ENCODE measurements around the gene KCNC2.

The KCNC2 gene

DNA sequence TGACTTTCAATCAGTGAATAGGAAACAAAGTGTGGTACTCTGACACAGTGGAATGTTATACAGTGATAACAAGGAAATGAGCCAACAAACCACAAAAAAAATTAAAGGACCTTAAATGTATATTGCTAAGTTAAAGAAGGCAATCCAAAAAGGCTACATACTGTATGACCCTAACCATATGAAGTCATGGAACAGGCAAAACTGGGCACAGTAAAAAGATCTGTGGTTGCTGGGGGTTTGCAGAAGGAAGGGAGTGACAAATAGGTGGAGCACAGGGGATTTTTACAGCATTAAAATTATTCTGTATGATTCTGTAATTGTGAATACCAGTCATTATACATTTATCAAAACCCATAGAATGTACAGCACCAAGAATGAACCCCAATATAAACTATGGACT is 112.6 kb downstream of the KCNC2 start:
- no peaks in the 10 kb centered on the region for H3K9me2 ChIP-seq (replicated peaks; ENCODE audit: control insufficient read depth, low read length)
- H3K4me1 ChIP-seq (ENCODE audit: control insufficient read depth, low read length), result no peaks in the 10 kb centered on the region
- no peaks in the 10 kb centered on the region for H3K27me3 ChIP-seq (ENCODE audit: control insufficient read depth, low read length)
- no peaks in the 10 kb centered on the region for H3K79me2 ChIP-seq (ENCODE audit: control insufficient read depth, low read length)
- H3K27ac ChIP-seq (ENCODE audit: low read depth, low read length), result no peak overlapping the region
- H3K9me3 ChIP-seq (ENCODE audit: control insufficient read depth, insufficient read depth, low read length), result no peaks in the 10 kb centered on the region
- no peak for TF ChIP-seq CTCF (IDR thresholded peaks at IDR 0.05; ENCODE audit: low read depth, low read length, poor library complexity, severe bottlenecking)
- no peak for TF ChIP-seq EZH2phosphoT487 (IDR thresholded peaks at IDR 0.05; ENCODE audit: borderline replicate concordance, low read length)
- H3K4me3 ChIP-seq (ENCODE audit: low read length), result no peak overlapping the region
- H4K20me1 ChIP-seq (ENCODE audit: control insufficient read depth, insufficient read depth, low read depth, low read length), result no peaks in the 10 kb centered on the region
- H3K36me3 ChIP-seq (ENCODE audit: control insufficient read depth, low read length), result no peaks in the 10 kb centered on the region
- H3K4me2 ChIP-seq (ENCODE audit: low read length), result no peak overlapping the region
- no peaks in the 10 kb centered on the region for H3F3A ChIP-seq (ENCODE audit: control insufficient read depth, insufficient read depth)

- Histone ChIP-seq H3F3A (ENCODE audit: control insufficient read depth, insufficient read depth) (no peaks in the 10 kb centered on the region), H3K79me2 (ENCODE audit: control insufficient read depth, low read length) (no peaks in the 10 kb centered on the region), H3K4me1 (ENCODE audit: control insufficient read depth, low read length) (no peaks in the 10 kb centered on the region), H3K4me2 (ENCODE audit: low read length) (no peak overlapping the region), H3K4me3 (ENCODE audit: low read length) (no peak overlapping the region), H3K36me3 (ENCODE audit: control insufficient read depth, low read length) (no peaks in the 10 kb centered on the region), H3K9me3 (ENCODE audit: control insufficient read depth, insufficient read depth, low read length) (no peaks in the 10 kb centered on the region), H3K27ac (ENCODE audit: low read depth, low read length) (no peak overlapping the region), H3K9me2 (replicated peaks; ENCODE audit: control insufficient read depth, low read length) (no peaks in the 10 kb centered on the region), H3K27me3 (ENCODE audit: control insufficient read depth, low read length) (no peaks in the 10 kb centered on the region), H4K20me1 (ENCODE audit: control insufficient read depth, insufficient read depth, low read depth, low read length) (no peaks in the 10 kb centered on the region)
- no peak for TF ChIP-seq CTCF (IDR thresholded peaks at IDR 0.05; ENCODE audit: low read depth, low read length, poor library complexity, severe bottlenecking)
- TF ChIP-seq EZH2phosphoT487 (IDR thresholded peaks at IDR 0.05; ENCODE audit: borderline replicate concordance, low read length), result no peak
Measured at GRCh38 chr12:75087654-75088053, 122.0 kb downstream of the KCNC2 start.

DNA sequence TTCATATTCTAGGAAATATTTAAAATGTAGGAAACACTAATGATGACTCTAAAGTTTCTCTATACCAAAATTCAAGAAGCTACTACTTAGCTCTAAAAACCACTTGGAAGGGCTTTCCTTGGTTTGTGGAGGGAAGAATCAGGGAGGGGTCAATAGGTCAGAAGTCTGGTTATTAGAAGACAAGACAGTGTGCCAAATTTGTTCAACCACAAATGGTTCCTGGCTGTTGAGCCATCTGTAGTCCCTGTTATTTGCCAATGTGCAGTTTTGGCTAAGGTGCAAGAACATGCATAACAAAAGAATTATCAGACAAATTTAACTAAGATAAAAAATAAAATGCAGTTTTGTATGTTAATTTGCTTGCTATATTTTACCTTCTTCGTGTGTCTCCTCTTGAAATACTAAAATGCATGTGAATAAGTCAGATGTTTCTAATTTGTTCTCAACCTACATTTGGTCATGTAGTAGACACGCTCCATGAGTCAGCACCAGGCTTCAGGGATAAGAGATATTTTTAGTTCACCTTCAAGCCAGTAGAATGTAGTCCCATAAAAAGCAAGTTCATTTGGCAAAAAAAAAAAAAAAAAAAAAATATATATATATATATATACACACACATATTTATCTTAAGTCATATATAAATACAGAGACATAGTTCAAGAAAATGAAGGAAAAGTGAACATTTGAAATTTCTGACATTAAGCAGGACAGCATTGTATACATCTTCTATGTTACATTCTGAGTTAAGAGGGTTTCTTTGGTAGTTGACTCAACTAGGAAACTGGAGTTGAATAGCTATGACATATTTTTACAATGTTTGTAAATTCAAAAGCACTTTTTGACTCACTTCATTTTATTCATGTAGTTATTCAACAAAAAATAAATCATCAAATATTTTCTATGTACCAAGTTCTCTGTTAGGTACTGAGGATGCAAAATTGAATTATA is 123.3 kb downstream of the KCNC2 start:
- Histone ChIP-seq H3K9me2 (replicated peaks; ENCODE audit: control insufficient read depth, low read length) (no peaks in the 10 kb centered on the region), H3F3A (ENCODE audit: control insufficient read depth, insufficient read depth) (no peaks in the 10 kb centered on the region), H3K27me3 (ENCODE audit: control insufficient read depth, low read length) (no peaks in the 10 kb centered on the region), H3K4me2 (ENCODE audit: low read length) (no peak overlapping the region), H3K79me2 (ENCODE audit: control insufficient read depth, low read length) (no peaks in the 10 kb centered on the region), H3K27ac (ENCODE audit: low read depth, low read length) (no peak overlapping the region), H3K9me3 (ENCODE audit: control insufficient read depth, insufficient read depth, low read length) (no peaks in the 10 kb centered on the region), H3K4me1 (ENCODE audit: control insufficient read depth, low read length) (no peaks in the 10 kb centered on the region), H3K36me3 (ENCODE audit: control insufficient read depth, low read length) (no peaks in the 10 kb centered on the region), H4K20me1 (ENCODE audit: control insufficient read depth, insufficient read depth, low read depth, low read length) (no peaks in the 10 kb centered on the region), H3K4me3 (ENCODE audit: low read length) (no peak overlapping the region)
- TF ChIP-seq EZH2phosphoT487 (IDR thresholded peaks at IDR 0.05; ENCODE audit: borderline replicate concordance, low read length) (no peak), CTCF (IDR thresholded peaks at IDR 0.05; ENCODE audit: low read depth, low read length, poor library complexity, severe bottlenecking) (no peak)
